H9 (cell line): Measurements from ENCODE around the gene MAL. TPM values are rescaled to one million over a fixed set of nuclear protein-coding genes. Genes with fewer than 3 reads are reported as not detected.

ENCODE experiments used
- DNase-seq: peaks from one replicate; pipeline ENCODE4 v3.0.0-alpha.2; 2017
- H2AFZ ChIP-seq: one replicate; pipeline ENCODE4 v1.6.1; 2013; ENCODE audit warnings: mild to moderate bottlenecking, low read length, control low read depth, moderate library complexity
- H2AK5ac ChIP-seq: 2 replicates; pipeline ENCODE4 v1.6.1; 2013; ENCODE audit warnings: low read length, control low read depth, mixed read lengths; ENCODE audit not compliant: insufficient read length
- H2BK120ac ChIP-seq: one replicate; pipeline ENCODE4 v1.6.1; 2013; ENCODE audit warnings: low read depth, mild to moderate bottlenecking, low read length, control low read depth, inconsistent platforms; ENCODE audit not compliant: poor library complexity, severe bottlenecking
- H2BK12ac ChIP-seq: 2 replicates; pipeline ENCODE4 v1.6.1; 2013; ENCODE audit warnings: low read length, control low read depth, mixed read lengths, low read depth; ENCODE audit not compliant: insufficient read length
- H2BK15ac ChIP-seq: 2 replicates; pipeline ENCODE4 v1.6.1; 2013; ENCODE audit warnings: low read depth, low read length, control low read depth
- H2BK20ac ChIP-seq: one replicate; pipeline ENCODE4 v1.6.1; 2013; ENCODE audit warnings: low read depth, mild to moderate bottlenecking, low read length, control low read depth, inconsistent platforms; ENCODE audit not compliant: poor library complexity, severe bottlenecking
- H2BK5ac ChIP-seq: 2 replicates; pipeline ENCODE4 v1.6.1; 2013; ENCODE audit warnings: low read length, control low read depth, mixed read lengths; ENCODE audit not compliant: insufficient read length
- H3K14ac ChIP-seq: 2 replicates; pipeline ENCODE4 v1.6.1; 2013; ENCODE audit warnings: low read length, control low read depth; ENCODE audit not compliant: insufficient read depth
- H3K18ac ChIP-seq: 2 replicates; pipeline ENCODE4 v1.6.1; 2013; ENCODE audit warnings: low read depth, mild to moderate bottlenecking, mixed read lengths, low read length, control low read depth; ENCODE audit not compliant: insufficient read length
- H3K23ac ChIP-seq: 2 replicates; pipeline ENCODE4 v1.6.1; 2013; ENCODE audit warnings: low read length, control low read depth, mixed read lengths, low read depth; ENCODE audit not compliant: insufficient read length
- H3K23me2 ChIP-seq: 2 replicates; pipeline ENCODE4 v1.6.1; 2013; ENCODE audit warnings: low read depth, mild to moderate bottlenecking, mixed read lengths, low read length, control low read depth; ENCODE audit not compliant: insufficient read length, poor library complexity, severe bottlenecking
- H3K27ac ChIP-seq: 2 replicates; pipeline ENCODE4 v1.5.1; 2013; ENCODE audit warnings: low read length, control low read depth, mixed read lengths, low read depth; ENCODE audit not compliant: insufficient read length
- H3K27me3 ChIP-seq: 2 replicates; pipeline ENCODE4 v1.6.1; 2013; ENCODE audit warnings: low read length, control low read depth, inconsistent platforms; ENCODE audit not compliant: insufficient read depth
- H3K4ac ChIP-seq: 2 replicates; pipeline ENCODE4 v1.6.1; 2013; ENCODE audit warnings: low read depth, mild to moderate bottlenecking, control low read depth, inconsistent platforms, low read length, moderate library complexity
- H3K4me1 ChIP-seq: 2 replicates; pipeline ENCODE4 v1.6.1; 2013; ENCODE audit warnings: low read length, control low read depth, inconsistent platforms; ENCODE audit not compliant: insufficient read depth
- H3K4me2 ChIP-seq: 2 replicates; pipeline ENCODE4 v1.6.1; 2013; ENCODE audit warnings: low read length, control low read depth, mixed read lengths; ENCODE audit not compliant: insufficient read length, insufficient read depth
- H3K56ac ChIP-seq: 2 replicates; pipeline ENCODE4 v1.6.1; 2013; ENCODE audit warnings: low read depth, mild to moderate bottlenecking, mixed read lengths, low read length, control low read depth; ENCODE audit not compliant: insufficient read length
- H3K79me1 ChIP-seq: 2 replicates; pipeline ENCODE4 v1.6.1; 2013; ENCODE audit warnings: low read depth, mild to moderate bottlenecking, moderate library complexity, low read length, control low read depth, inconsistent platforms; ENCODE audit not compliant: insufficient read depth, poor library complexity, severe bottlenecking
- H3K79me2 ChIP-seq: 2 replicates; pipeline ENCODE4 v1.6.1; 2013; ENCODE audit warnings: low read length, control low read depth, inconsistent platforms; ENCODE audit not compliant: insufficient read depth
- H3K9ac ChIP-seq: 2 replicates; pipeline ENCODE4 v1.6.1; 2013; ENCODE audit warnings: low read length, control low read depth, mixed read lengths; ENCODE audit not compliant: insufficient read length; ENCODE audit errors: extremely low read depth
- H3K9me3 ChIP-seq: one replicate; pipeline ENCODE4 v1.6.1; 2013; ENCODE audit warnings: low read depth, low read length, inconsistent platforms; ENCODE audit not compliant: control insufficient read depth
- H3T11ph ChIP-seq: one replicate; pipeline ENCODE4 v1.6.1; 2013; ENCODE audit warnings: mild to moderate bottlenecking, low read length, control low read depth, inconsistent platforms
- H4K20me1 ChIP-seq: one replicate; pipeline ENCODE4 v1.6.1; 2013; ENCODE audit not compliant: control insufficient read depth, insufficient read length, insufficient read depth
- H4K5ac ChIP-seq: 2 replicates; pipeline ENCODE4 v1.6.1; 2013; ENCODE audit warnings: low read depth, mild to moderate bottlenecking, mixed read lengths, low read length, control low read depth; ENCODE audit not compliant: insufficient read length
- H4K8ac ChIP-seq: replicated peaks from 2 replicates; pipeline ENCODE4 v1.6.1; 2013; ENCODE audit warnings: low read length, control low read depth, mixed read lengths, low read depth; ENCODE audit not compliant: insufficient read length
- H4K91ac ChIP-seq: 2 replicates; pipeline ENCODE4 v1.6.1; 2013; ENCODE audit warnings: low read depth, mild to moderate bottlenecking, moderate library complexity, mixed read lengths, low read length, control low read depth; ENCODE audit not compliant: insufficient read length
- H3K27ac Mint-ChIP-seq, 3 experiments: 2 replicates in 2 of 3; 3 replicates in 1 of 3; pipeline ENCODE4 v1.8.0; 2020 to 2021; ENCODE audit warnings: mixed read lengths in 3 of 3, mild to moderate bottlenecking in 1 of 3, moderate library complexity in 1 of 3
- H3K27me3 Mint-ChIP-seq: 2 replicates; pipeline ENCODE4 v1.8.0; 2021; ENCODE audit warnings: low read depth, mild to moderate bottlenecking, moderate library complexity, mixed read lengths
- H3K36me3 Mint-ChIP-seq, 3 experiments: 2 replicates in 2 of 3; 3 replicates in 1 of 3; pipeline ENCODE4 v1.8.0; 2020 to 2021; ENCODE audit warnings: low read depth in 3 of 3, mixed read lengths in 3 of 3; ENCODE audit not compliant: insufficient read depth in 1 of 3
- H3K4me1 Mint-ChIP-seq, 2 experiments: 2 replicates each; pipeline ENCODE4 v1.8.0; 2020; ENCODE audit warnings: mixed read lengths in 2 of 2
- H3K4me3 Mint-ChIP-seq, 2 experiments: 2 replicates in 1 of 2; 3 replicates in 1 of 2; pipeline ENCODE4 v1.8.0; 2020 to 2021; ENCODE audit warnings: mild to moderate bottlenecking in 2 of 2, mixed read lengths in 2 of 2, moderate library complexity in 1 of 2
- H3K9me3 Mint-ChIP-seq, 2 experiments: 2 replicates in 1 of 2; 3 replicates in 1 of 2; pipeline ENCODE4 v1.8.0; 2020; ENCODE audit warnings: mild to moderate bottlenecking in 2 of 2, mixed read lengths in 2 of 2, moderate library complexity in 1 of 2
- WGBS: extraction: QIAGEN DNeasy Blood & Tissue Kit; methylation state at CpG from one replicate; pipeline ENCODE4 v1.1.7; 2013; ENCODE audit warnings: missing lambda C conversion rate, low lambda C conversion rate, mixed read lengths; ENCODE audit not compliant: insufficient read length; ENCODE audit errors: extremely low coverage; 5-methylcytosine and 5-hydroxymethylcytosine counted together
- total RNA-seq: library from RNA; stranded (reverse); gene quantifications from 2 replicates; pipeline ENCODE4 v1.2.1, GENCODE V29; 2021
- TF ChIP-seq, protein P1 (sequence below): fragments of 200-600 bp; sonication (generic); conservative IDR thresholded peaks from 3 replicates; pipeline ENCODE4 v1.8.0; 2021; ENCODE audit warnings: antibody characterized with exemption, mild to moderate bottlenecking

The MAL gene
- total RNA-seq, 1 experiment from 2014 or later = not detected

DNA sequence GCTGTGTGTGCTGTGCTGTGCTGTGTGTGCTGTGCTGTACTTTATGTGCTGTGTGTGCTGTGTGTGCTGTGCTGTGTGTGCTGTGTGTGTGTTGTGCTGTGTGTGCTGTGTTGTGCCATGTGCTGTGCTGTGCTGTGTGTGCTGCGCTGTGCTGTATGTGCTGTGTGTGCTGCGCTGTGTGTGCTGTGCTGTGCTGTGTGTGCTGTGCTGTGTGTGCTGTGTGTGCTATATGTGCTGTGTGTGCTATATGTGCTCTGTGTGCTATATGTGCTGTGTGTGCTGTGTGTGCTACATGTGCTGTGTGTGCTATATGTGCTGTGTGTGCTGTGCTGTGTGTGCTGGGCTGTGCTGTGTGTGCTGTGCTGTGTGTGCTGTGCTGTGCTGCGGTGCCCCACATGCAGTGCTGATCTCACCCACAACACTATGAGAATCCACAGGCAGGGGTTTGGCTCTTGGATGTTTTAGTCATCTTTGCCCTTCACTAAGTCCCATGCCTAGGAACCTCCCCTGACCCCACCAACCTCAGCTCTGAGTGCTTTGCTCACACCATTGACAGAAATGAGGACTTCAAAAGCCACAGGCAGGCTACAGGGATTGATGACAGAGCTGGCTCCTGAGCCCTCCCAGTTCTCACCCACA, 30.5 kb upstream of the MAL start:
- Mint-ChIP-seq H3K4me1 (0 out of 4 replicates have a peak, but pooled peaks cover 0 to 2% of the 10 kb centered on the region in 2 experiments), H3K4me3 (no peak overlapping the region), H3K36me3 (no peaks in the 10 kb centered on the region), H3K27ac (no peak overlapping the region), H3K9me3 (no peaks in the 10 kb centered on the region), H3K27me3 (peaks cover 90% of the 10 kb centered on the region)
- no peak overlapping the region for H2BK15ac ChIP-seq
- no peak overlapping the region for H3K18ac ChIP-seq
- H4K8ac ChIP-seq = no peak overlapping the region
- H3K27me3 ChIP-seq = no peaks in the 10 kb centered on the region; the same call in 1 of the 2 replicates
- no peak overlapping the region for H3K27ac ChIP-seq
- no peak overlapping the region for H3K4me2 ChIP-seq
- no peaks in the 10 kb centered on the region for H3K4me1 ChIP-seq
- no peak overlapping the region for H2BK20ac ChIP-seq
- H3K4ac ChIP-seq = no peak overlapping the region
- H2AFZ ChIP-seq = no peak overlapping the region
- H3K23ac ChIP-seq = no peak overlapping the region
- no peak overlapping the region for H3T11ph ChIP-seq
- H3K9ac ChIP-seq = no peak overlapping the region
- H3K56ac ChIP-seq = no peak overlapping the region
- no peak overlapping the region for H4K5ac ChIP-seq
- no peaks in the 10 kb centered on the region for H3K9me3 ChIP-seq
- H3K79me2 ChIP-seq = no peaks in the 10 kb centered on the region
- no peaks in the 10 kb centered on the region for H4K20me1 ChIP-seq
- WGBS = no CpG with 5 or more reads among the region's 3 CpGs
- no peak overlapping the region for H2BK5ac ChIP-seq
- no peak for DNase-seq
- TF ChIP-seq, protein P1, sequence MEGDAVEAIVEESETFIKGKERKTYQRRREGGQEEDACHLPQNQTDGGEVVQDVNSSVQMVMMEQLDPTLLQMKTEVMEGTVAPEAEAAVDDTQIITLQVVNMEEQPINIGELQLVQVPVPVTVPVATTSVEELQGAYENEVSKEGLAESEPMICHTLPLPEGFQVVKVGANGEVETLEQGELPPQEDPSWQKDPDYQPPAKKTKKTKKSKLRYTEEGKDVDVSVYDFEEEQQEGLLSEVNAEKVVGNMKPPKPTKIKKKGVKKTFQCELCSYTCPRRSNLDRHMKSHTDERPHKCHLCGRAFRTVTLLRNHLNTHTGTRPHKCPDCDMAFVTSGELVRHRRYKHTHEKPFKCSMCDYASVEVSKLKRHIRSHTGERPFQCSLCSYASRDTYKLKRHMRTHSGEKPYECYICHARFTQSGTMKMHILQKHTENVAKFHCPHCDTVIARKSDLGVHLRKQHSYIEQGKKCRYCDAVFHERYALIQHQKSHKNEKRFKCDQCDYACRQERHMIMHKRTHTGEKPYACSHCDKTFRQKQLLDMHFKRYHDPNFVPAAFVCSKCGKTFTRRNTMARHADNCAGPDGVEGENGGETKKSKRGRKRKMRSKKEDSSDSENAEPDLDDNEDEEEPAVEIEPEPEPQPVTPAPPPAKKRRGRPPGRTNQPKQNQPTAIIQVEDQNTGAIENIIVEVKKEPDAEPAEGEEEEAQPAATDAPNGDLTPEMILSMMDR = no peak
- H3K79me1 ChIP-seq = no peaks in the 10 kb centered on the region
- H2BK120ac ChIP-seq = no peak overlapping the region
- no peak overlapping the region for H2BK12ac ChIP-seq
- no peak overlapping the region for H3K14ac ChIP-seq
- no peaks in the 10 kb centered on the region for H3K23me2 ChIP-seq
- H2AK5ac ChIP-seq = no peak overlapping the region
- H4K91ac ChIP-seq = no peak overlapping the region
